H54 (cell line): ENCODE measurements around the gene ATXN2L.
"Not testable (repeated sequence)": the region's sequence is repeated elsewhere in the genome, so short reads cannot be mapped to it uniquely, and the experiment has no call there.

ENCODE experiments used
- DNase-seq: peaks from one replicate; pipeline ENCODE4 v3.0.0; 2011; ENCODE audit warnings: low spot score, mixed read lengths; ENCODE audit not compliant: insufficient read length
- FAIRE-seq: peaks from 3 replicates; lab custom pipeline; 2011; peaks lifted over from hg19 to GRCh38; lab: Jason Lieb, UNC
- POLR2A ChIP-seq: IDR thresholded peaks from 2 replicates; pipeline ENCODE4 v1.6.1; 2011; ENCODE audit warnings: low read depth, mild to moderate bottlenecking, low read length

The ATXN2L gene

GRCh38 chr16:28822520-28823290 is at the start of gene ATXN2L:
TSS of gene ATXN2L (plus strand) at chr16:28822999. CDS start at chr16:28823260, 261 bp downstream.
- TF ChIP-seq POLR2A: peak; percentile 79
- FAIRE-seq (no peak), DNase-seq (peak; percentile 86)

GRCh38 chr16:28781697-28782096 is 41.1 kb upstream of the ATXN2L start:
- not testable (repeated sequence) for FAIRE-seq, DNase-seq

- DNase-seq, FAIRE-seq: not testable (repeated sequence)
Measured at GRCh38 chr16:28782357-28782756, 40.4 kb upstream of the ATXN2L start.

- FAIRE-seq, DNase-seq: not testable (repeated sequence)
Measured at GRCh38 chr16:28802235-28803019, 20.4 kb upstream of the ATXN2L start.

GRCh38 chr16:28807445-28808120 is 15.2 kb upstream of the ATXN2L start:
- not testable (repeated sequence) for DNase-seq, FAIRE-seq

GRCh38 chr16:28820016-28820415 is 2.8 kb upstream of the ATXN2L start:
- DNase-seq: no peak
- TF ChIP-seq POLR2A: no peak
- FAIRE-seq: no peak

GRCh38 chr16:28820546-28820945 is 2.3 kb upstream of the ATXN2L start:
- not testable (repeated sequence) for FAIRE-seq, DNase-seq

GRCh38 chr16:28821874-28822519 is 802 bp upstream of the ATXN2L start:
- no peak for DNase-seq
- no peak for FAIRE-seq

GRCh38 chr16:28823291-28823872 is 583 bp downstream of the ATXN2L start:
- DNase-seq: no peak

More at GRCh38 chr16:28821874-28822519, 802 bp upstream of the ATXN2L start:
- TF ChIP-seq POLR2A: no peak

GRCh38 chr16:28823873-28824716 is 1.3 kb downstream of the ATXN2L start:
- DNase-seq: peak; percentile 94
- peak; percentile 23; the same call in 1 of the 2 replicates for TF ChIP-seq POLR2A
- peak; percentile 15 for FAIRE-seq

More at GRCh38 chr16:28823291-28823872, 583 bp downstream of the ATXN2L start:
- FAIRE-seq: no peak
- TF ChIP-seq POLR2A: peak; percentile 30; the same call in 1 of the 2 replicates

GRCh38 chr16:28824717-28824973 is 1.8 kb downstream of the ATXN2L start:
- FAIRE-seq: no peak
- no peak for TF ChIP-seq POLR2A
- no peak for DNase-seq

GRCh38 chr16:28826141-28826540 is 3.3 kb downstream of the ATXN2L start:
- FAIRE-seq (peak; percentile 15), DNase-seq (no peak)
- TF ChIP-seq POLR2A: no peak

- DNase-seq (no peak), FAIRE-seq (no peak)
- no peak for TF ChIP-seq POLR2A
Measured at GRCh38 chr16:28829747-28830146, 6.9 kb downstream of the ATXN2L start.
